PC-3 (cell line): ENCODE results near the gene SAG. TPM values are rescaled to one million over a fixed set of nuclear protein-coding genes. Genes with fewer than 3 reads are reported as not detected.

Experiments used
- ATAC-seq: fragments of 200-7000 bp; cut with Tn5 transposase; 2 replicates; pipeline ENCODE4 v1.9.1; 2020; ENCODE audit warnings: mild to moderate bottlenecking, moderate library complexity
- BruUV-seq: library from RNA; stranded (reverse); fragments of 400-500 nt; replicated peaks from 2 replicates; lab custom pipeline; 2021; lab: Mats Ljungman, UMichigan
- CTCF ChIA-PET: fragments of 300-600 bp; sonication (Branson Sonifier 250); formaldehyde crosslinking; loops from one replicate; lab custom pipeline; 2022; ENCODE audit warnings: antibody characterized with exemption; lab: Charles Lee
- POLR2A ChIA-PET: fragments of 300-600 bp; sonication (Branson Sonifier 250); formaldehyde crosslinking; loops from one replicate; lab custom pipeline; 2022; ENCODE audit warnings: antibody characterized with exemption; ENCODE audit not compliant: unreplicated experiment; lab: Charles Lee
- DNase-seq: peaks from one replicate; pipeline ENCODE4 v3.0.0-alpha.2; 2015
- H2AFZ ChIP-seq: fragments of 300-600 bp; sonication (generic); 2 replicates; pipeline ENCODE4 v1.6.0; 2016; ENCODE audit warnings: antibody characterized with exemption, low read length
- H3F3A ChIP-seq: fragments of 300-600 bp; sonication (generic); one replicate; pipeline ENCODE4 v1.6.0; 2017; ENCODE audit warnings: antibody characterized with exemption, low read length, control low read depth, mild to moderate bottlenecking; ENCODE audit not compliant: unreplicated experiment
- H3K27ac ChIP-seq: fragments of 300-600 bp; sonication (generic); 2 replicates; pipeline ENCODE4 v1.5.1; 2016; ENCODE audit warnings: mild to moderate bottlenecking, low read length
- H3K27me3 ChIP-seq: fragments of 300-600 bp; sonication (generic); 2 replicates; pipeline ENCODE4 v1.6.1; 2016; ENCODE audit warnings: low read length, mixed read lengths
- H3K36me3 ChIP-seq: fragments of 300-600 bp; sonication (generic); 2 replicates; pipeline ENCODE4 v1.6.1; 2016; ENCODE audit warnings: low read depth, mixed run types, low read length, mixed read lengths
- H3K4me1 ChIP-seq: fragments of 300-600 bp; sonication (generic); 2 replicates; pipeline ENCODE4 v1.5.1; 2016; ENCODE audit warnings: low read length; ENCODE audit not compliant: insufficient read depth
- H3K4me2 ChIP-seq: fragments of 300-600 bp; sonication (generic); 2 replicates; pipeline ENCODE4 v1.6.0; 2016; ENCODE audit warnings: low read length
- H3K4me3 ChIP-seq: fragments of 300-600 bp; sonication (generic); 2 replicates; pipeline ENCODE4 v1.5.1; 2016; ENCODE audit warnings: mild to moderate bottlenecking, low read length, mixed read lengths
- H3K79me2 ChIP-seq: fragments of 300-600 bp; sonication (generic); 2 replicates; pipeline ENCODE4 v1.6.1; 2017; ENCODE audit warnings: low read length, mixed read lengths
- H3K9ac ChIP-seq: fragments of 300-600 bp; sonication (generic); 2 replicates; pipeline ENCODE4 v1.6.0; 2016; ENCODE audit warnings: mild to moderate bottlenecking, low read length
- H3K9me2 ChIP-seq: fragments of 300-600 bp; sonication (generic); replicated peaks from 2 replicates; pipeline ENCODE4 v1.6.1; 2016; ENCODE audit warnings: mixed run types, low read length, mixed read lengths
- H3K9me3 ChIP-seq: fragments of 300-600 bp; sonication (generic); 2 replicates; pipeline ENCODE4 v1.6.1; 2016; ENCODE audit warnings: low read length, mixed read lengths
- H4K20me1 ChIP-seq: fragments of 300-600 bp; sonication (generic); 2 replicates; pipeline ENCODE4 v1.6.1; 2016; ENCODE audit warnings: low read length, mixed read lengths
- EZH2 ChIP-seq: fragments of 300-600 bp; sonication (generic); IDR thresholded peaks from one replicate; pipeline ENCODE4 v1.6.1; 2017; ENCODE audit warnings: antibody characterized with exemption, mild to moderate bottlenecking, low read length; ENCODE audit not compliant: unreplicated experiment
- EZH2phosphoT487 ChIP-seq: fragments of 300-600 bp; sonication (generic); IDR thresholded peaks from 2 replicates; pipeline ENCODE4 v1.6.1; 2018; ENCODE audit warnings: mild to moderate bottlenecking, antibody characterized with exemption, low read length, borderline replicate concordance
- intact Hi-C: fragments of 100-400 bp; cut with micrococcal nuclease; formaldehyde crosslinking; loops from 2 replicates; pipeline ENCODE4 v1.9.0; 2023
- total RNA-seq: library from RNA; depleted of rRNA; stranded (reverse); fragments of >200 nt; gene quantifications from 2 replicates; pipeline ENCODE4 v1.2.3, GENCODE V29; 2014
- TF ChIP-seq, protein P1 (sequence below): fragments of 300-600 bp; sonication (generic); conservative IDR thresholded peaks from 2 replicates; pipeline ENCODE4 v1.5.1; 2017; ENCODE audit warnings: antibody characterized with exemption, low read depth, mild to moderate bottlenecking, low read length

Gene SAG
- total RNA-seq, 1 experiment from 2014 or later, result not detected

DNA sequence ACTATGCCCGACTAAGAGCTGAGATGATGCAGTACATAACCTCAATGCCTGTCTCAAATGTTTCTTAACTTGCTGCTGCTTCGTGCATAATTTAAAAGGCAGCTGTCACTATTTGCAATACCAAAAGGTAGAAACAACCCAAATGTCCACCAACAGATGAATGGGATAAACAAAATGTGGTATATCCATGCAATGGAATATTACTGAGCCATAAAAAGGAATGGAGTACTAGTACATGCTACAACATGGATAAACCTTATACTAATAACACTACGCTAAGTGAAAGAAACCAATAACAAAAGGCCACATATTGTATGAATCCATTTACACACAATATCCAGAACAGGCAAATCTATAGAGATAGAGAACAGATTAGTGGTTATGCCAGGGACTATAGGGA, 33.7 kb downstream of the SAG start:
- no peak overlapping the region for H3K27ac ChIP-seq

DNA sequence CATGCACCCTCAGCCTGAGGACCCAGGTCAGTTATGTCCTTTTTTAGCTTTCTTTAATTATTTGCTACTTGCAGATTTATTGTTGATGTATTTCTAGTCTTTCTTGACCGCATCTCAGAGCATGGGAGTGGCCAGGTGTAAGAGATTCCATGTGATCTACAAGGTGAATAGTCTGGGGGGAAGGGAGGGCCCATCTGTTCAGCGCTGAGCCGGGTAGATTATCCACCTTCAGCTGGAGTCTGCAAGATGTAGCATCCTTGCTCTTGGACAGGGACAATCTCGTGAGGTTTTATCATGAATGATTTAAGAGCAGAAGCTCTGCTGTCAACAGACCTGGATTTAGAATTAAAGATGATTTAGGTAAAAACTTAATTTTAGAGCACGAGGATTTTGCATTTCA, 34.7 kb downstream of the SAG start:
- POLR2A ChIA-PET, result no interaction called here
- no peaks in the 10 kb centered on the region for H3K36me3 ChIP-seq
- H3K79me2 ChIP-seq, result no peaks in the 10 kb centered on the region
- no peak overlapping the region for H2AFZ ChIP-seq
- ATAC-seq, result no peak
- H3K4me1 ChIP-seq, result no peaks in the 10 kb centered on the region
- H4K20me1 ChIP-seq, result no peaks in the 10 kb centered on the region
- BruUV-seq, result no TSS peak
- no peak for DNase-seq
- no peak overlapping the region for H3K4me2 ChIP-seq
- no peaks in the 10 kb centered on the region for H3K9me2 ChIP-seq
- no peak overlapping the region for H3K27ac ChIP-seq
- no peaks in the 10 kb centered on the region for H3K9me3 ChIP-seq
- H3F3A ChIP-seq, result no peaks in the 10 kb centered on the region
- no peak overlapping the region for H3K9ac ChIP-seq
- no peaks in the 10 kb centered on the region for H3K27me3 ChIP-seq
- intact Hi-C loops, result no loop called here
- no peak overlapping the region for H3K4me3 ChIP-seq
- CTCF ChIA-PET, result no interaction called here
- TF ChIP-seq EZH2 (no peak), EZH2phosphoT487 (no peak)
- TF ChIP-seq, protein P1, sequence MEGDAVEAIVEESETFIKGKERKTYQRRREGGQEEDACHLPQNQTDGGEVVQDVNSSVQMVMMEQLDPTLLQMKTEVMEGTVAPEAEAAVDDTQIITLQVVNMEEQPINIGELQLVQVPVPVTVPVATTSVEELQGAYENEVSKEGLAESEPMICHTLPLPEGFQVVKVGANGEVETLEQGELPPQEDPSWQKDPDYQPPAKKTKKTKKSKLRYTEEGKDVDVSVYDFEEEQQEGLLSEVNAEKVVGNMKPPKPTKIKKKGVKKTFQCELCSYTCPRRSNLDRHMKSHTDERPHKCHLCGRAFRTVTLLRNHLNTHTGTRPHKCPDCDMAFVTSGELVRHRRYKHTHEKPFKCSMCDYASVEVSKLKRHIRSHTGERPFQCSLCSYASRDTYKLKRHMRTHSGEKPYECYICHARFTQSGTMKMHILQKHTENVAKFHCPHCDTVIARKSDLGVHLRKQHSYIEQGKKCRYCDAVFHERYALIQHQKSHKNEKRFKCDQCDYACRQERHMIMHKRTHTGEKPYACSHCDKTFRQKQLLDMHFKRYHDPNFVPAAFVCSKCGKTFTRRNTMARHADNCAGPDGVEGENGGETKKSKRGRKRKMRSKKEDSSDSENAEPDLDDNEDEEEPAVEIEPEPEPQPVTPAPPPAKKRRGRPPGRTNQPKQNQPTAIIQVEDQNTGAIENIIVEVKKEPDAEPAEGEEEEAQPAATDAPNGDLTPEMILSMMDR, result no peak

More for the DNA sequence above, 33.7 kb downstream of the SAG start:
- ATAC-seq (no peak), DNase-seq (no peak)
- intact Hi-C loops, result no loop called here
- TF ChIP-seq, protein P1, result no peak
- no peak for TF ChIP-seq EZH2
- no peak for TF ChIP-seq EZH2phosphoT487
- no peak overlapping the region for H3K4me3 ChIP-seq
- no peaks in the 10 kb centered on the region for H3K79me2 ChIP-seq
- H3F3A ChIP-seq, result no peaks in the 10 kb centered on the region
- H4K20me1 ChIP-seq, result no peaks in the 10 kb centered on the region
- no peaks in the 10 kb centered on the region for H3K9me3 ChIP-seq
- no peaks in the 10 kb centered on the region for H3K36me3 ChIP-seq
- H3K4me2 ChIP-seq, result no peak overlapping the region
- ChIA-PET CTCF (no interaction called here), POLR2A (no interaction called here)
- no peaks in the 10 kb centered on the region for H3K27me3 ChIP-seq
- no peaks in the 10 kb centered on the region for H3K9me2 ChIP-seq
- H3K9ac ChIP-seq, result no peak overlapping the region
- no TSS peak for BruUV-seq
- no peak overlapping the region for H2AFZ ChIP-seq
- H3K4me1 ChIP-seq, result no peaks in the 10 kb centered on the region

DNA sequence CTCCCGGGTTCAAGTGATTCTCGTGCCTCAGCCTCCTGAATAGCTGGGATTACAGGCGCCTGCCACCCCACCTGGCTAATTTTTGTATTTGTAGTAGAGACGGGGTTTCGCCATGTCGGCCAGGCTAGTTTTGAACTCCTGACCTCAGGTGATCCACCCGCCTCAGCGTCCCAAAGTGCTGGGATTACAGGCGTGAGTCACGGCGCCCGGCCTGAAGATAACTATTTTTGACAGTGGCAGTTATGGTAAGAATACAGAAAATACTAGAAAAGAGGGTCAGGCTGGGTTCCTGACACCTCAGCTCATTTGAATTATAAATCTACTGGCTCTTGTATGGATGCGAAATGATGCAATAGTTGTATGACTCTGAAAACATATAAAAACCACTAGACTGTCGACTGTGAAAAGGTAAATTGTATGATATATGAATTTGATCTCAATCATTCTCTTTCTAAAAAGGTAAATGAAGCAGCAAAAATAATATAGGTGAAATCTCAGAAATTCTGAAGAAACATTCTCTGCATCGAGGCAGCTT, 35.6 kb downstream of the SAG start:
- no peaks in the 10 kb centered on the region for H3K9me3 ChIP-seq
- no peak overlapping the region for H3K9ac ChIP-seq
- no peaks in the 10 kb centered on the region for H3K9me2 ChIP-seq
- no peak overlapping the region for H3K4me2 ChIP-seq
- no peak overlapping the region for H3K27ac ChIP-seq
- H3K4me1 ChIP-seq, result no peaks in the 10 kb centered on the region
- no peak overlapping the region for H3K4me3 ChIP-seq
- POLR2A ChIA-PET, result no interaction called here
- TF ChIP-seq, protein P1, result no peak
- no peak for TF ChIP-seq EZH2phosphoT487
- no peak for TF ChIP-seq EZH2
- no peak for DNase-seq
- CTCF ChIA-PET, result no interaction called here
- H3K36me3 ChIP-seq, result no peaks in the 10 kb centered on the region
- no peak overlapping the region for H2AFZ ChIP-seq
- no peaks in the 10 kb centered on the region for H3K79me2 ChIP-seq
- intact Hi-C loops, result no loop called here
- no peaks in the 10 kb centered on the region for H4K20me1 ChIP-seq
- H3K27me3 ChIP-seq, result no peaks in the 10 kb centered on the region
- H3F3A ChIP-seq, result no peaks in the 10 kb centered on the region
- BruUV-seq, result no TSS peak
- ATAC-seq, result no peak
